GM23338 (cell line): ENCODE measurements around the gene ARHGEF19.

Experiments
- CTCF ChIP-seq, 2 experiments: fragments of 200-600 bp in 1 of 2; sonication (generic) in 1 of 2; conservative IDR thresholded peaks; 2 replicates each; pipeline versions ENCODE4 v1.5.1 to v1.6.1; 2016 to 2017; ENCODE audit warnings: antibody characterized with exemption in 2 of 2, low read depth in 2 of 2, mild to moderate bottlenecking in 2 of 2, moderate library complexity in 1 of 2
- EZH2 ChIP-seq: fragments of 200-600 bp; sonication (generic); IDR thresholded peaks from one replicate; pipeline ENCODE4 v1.8.0; 2017; ENCODE audit warnings: antibody characterized with exemption, mild to moderate bottlenecking, low read depth; ENCODE audit not compliant: unreplicated experiment

- TF ChIP-seq CTCF (conservative IDR thresholded peaks at IDR 0.05; ENCODE audit: low read depth in 2 of 2): no peak
- TF ChIP-seq EZH2: no peak
Observed at GRCh38 chr1:16251381-16251780, 38.9 kb upstream of the ARHGEF19 start.
